HEK293 (cell line): ENCODE measurements around the gene DDX23.

ENCODE experiments used
- BCL11A ChIP-seq: fragments of 450-650 bp; formaldehyde crosslinking; IDR thresholded peaks from 2 replicates; pipeline ENCODE4 v1.5.1; 2016; ENCODE audit warnings: low read depth, missing biosample characterization, missing genetic modification characterization
- KLF10 ChIP-seq: fragments of 450-650 bp; IDR thresholded peaks from 2 replicates; pipeline ENCODE4 v1.5.1; 2018; ENCODE audit warnings: missing biosample characterization, mild to moderate bottlenecking, missing genetic modification characterization
- MZF1 ChIP-seq: fragments of 450-650 bp; formaldehyde crosslinking; IDR thresholded peaks from 2 replicates; pipeline ENCODE4 v1.5.1; 2017; ENCODE audit warnings: missing biosample characterization, missing genetic modification characterization, borderline replicate concordance
- OSR2 ChIP-seq: fragments of 450-650 bp; formaldehyde crosslinking; IDR thresholded peaks from 2 replicates; pipeline ENCODE4 v1.5.1; 2016; ENCODE audit warnings: missing biosample characterization, missing genetic modification characterization
- PRDM6 ChIP-seq: fragments of 450-650 bp; formaldehyde crosslinking; IDR thresholded peaks from 2 replicates; pipeline ENCODE4 v1.5.1; 2017; ENCODE audit warnings: missing biosample characterization, missing genetic modification characterization
- TRIM28 ChIP-seq: IDR thresholded peaks from 2 replicates; pipeline ENCODE4 v1.6.1; 2011; ENCODE audit warnings: low read length, control low read depth, borderline replicate concordance
- WT1 ChIP-seq: fragments of 450-650 bp; formaldehyde crosslinking; IDR thresholded peaks from 2 replicates; pipeline ENCODE4 v1.5.1; 2016; ENCODE audit warnings: missing biosample characterization, missing genetic modification characterization
- ZBTB21 ChIP-seq: fragments of 450-650 bp; formaldehyde crosslinking; IDR thresholded peaks from 2 replicates; pipeline ENCODE4 v1.5.1; 2017; ENCODE audit warnings: missing biosample characterization, missing genetic modification characterization
- ZNF157 ChIP-seq: fragments of 450-650 bp; formaldehyde crosslinking; IDR thresholded peaks from 2 replicates; pipeline ENCODE4 v1.5.1; 2016; ENCODE audit warnings: missing biosample characterization, missing genetic modification characterization
- ZNF16 ChIP-seq: fragments of 450-650 bp; formaldehyde crosslinking; IDR thresholded peaks from 2 replicates; pipeline ENCODE4 v1.5.1; 2016; ENCODE audit warnings: low read depth, missing biosample characterization, missing genetic modification characterization
- ZNF211 ChIP-seq: fragments of 450-650 bp; formaldehyde crosslinking; IDR thresholded peaks from 2 replicates; pipeline ENCODE4 v1.5.1; 2016; ENCODE audit warnings: low read depth, missing biosample characterization, missing genetic modification characterization
- ZNF24 ChIP-seq: fragments of 450-650 bp; formaldehyde crosslinking; IDR thresholded peaks from 2 replicates; pipeline ENCODE4 v1.5.1; 2016; ENCODE audit warnings: missing biosample characterization, missing genetic modification characterization
- ZNF248 ChIP-seq: fragments of 450-650 bp; formaldehyde crosslinking; IDR thresholded peaks from 2 replicates; pipeline ENCODE4 v1.5.1; 2017; ENCODE audit warnings: missing biosample characterization, missing genetic modification characterization
- ZNF354C ChIP-seq: fragments of 450-650 bp; formaldehyde crosslinking; IDR thresholded peaks from 2 replicates; pipeline ENCODE4 v1.5.1; 2016; ENCODE audit warnings: missing biosample characterization, missing genetic modification characterization, low read depth, borderline replicate concordance
- ZNF391 ChIP-seq: fragments of 450-650 bp; formaldehyde crosslinking; IDR thresholded peaks from 2 replicates; pipeline ENCODE4 v1.5.1; 2016; ENCODE audit warnings: low read depth, missing biosample characterization, missing genetic modification characterization, borderline replicate concordance
- ZNF423 ChIP-seq: fragments of 450-650 bp; formaldehyde crosslinking; IDR thresholded peaks from 2 replicates; pipeline ENCODE4 v1.5.1; 2016; ENCODE audit warnings: missing biosample characterization, missing genetic modification characterization
- ZNF426 ChIP-seq: fragments of 450-650 bp; formaldehyde crosslinking; IDR thresholded peaks from 2 replicates; pipeline ENCODE4 v1.5.1; 2017; ENCODE audit warnings: missing biosample characterization, missing genetic modification characterization, mild to moderate bottlenecking, inconsistent platforms, moderate library complexity
- ZNF433 ChIP-seq: fragments of 450-650 bp; formaldehyde crosslinking; IDR thresholded peaks from 2 replicates; pipeline ENCODE4 v1.5.1; 2016; ENCODE audit warnings: missing biosample characterization, missing genetic modification characterization, low read depth
- ZNF501 ChIP-seq: fragments of 450-650 bp; formaldehyde crosslinking; IDR thresholded peaks from 2 replicates; pipeline ENCODE4 v1.5.1; 2016; ENCODE audit warnings: missing biosample characterization, missing genetic modification characterization
- ZNF521 ChIP-seq: fragments of 450-650 bp; formaldehyde crosslinking; IDR thresholded peaks from 2 replicates; pipeline ENCODE4 v1.5.1; 2017; ENCODE audit warnings: missing biosample characterization, mild to moderate bottlenecking, missing genetic modification characterization
- ZNF548 ChIP-seq: fragments of 450-650 bp; formaldehyde crosslinking; IDR thresholded peaks from 2 replicates; pipeline ENCODE4 v1.5.1; 2016; ENCODE audit warnings: missing biosample characterization, missing genetic modification characterization
- ZNF624 ChIP-seq: fragments of 450-650 bp; formaldehyde crosslinking; IDR thresholded peaks from 2 replicates; pipeline ENCODE4 v1.5.1; 2017; ENCODE audit warnings: missing biosample characterization, missing genetic modification characterization
- ZNF654 ChIP-seq: fragments of 450-650 bp; formaldehyde crosslinking; IDR thresholded peaks from 2 replicates; pipeline ENCODE4 v1.5.1; 2016; ENCODE audit warnings: low read depth, missing biosample characterization, missing genetic modification characterization
- ZNF658 ChIP-seq: fragments of 450-650 bp; formaldehyde crosslinking; IDR thresholded peaks from 2 replicates; pipeline ENCODE4; 2016; ENCODE audit warnings: missing biosample characterization, missing genetic modification characterization
- ZNF670 ChIP-seq: fragments of 450-650 bp; formaldehyde crosslinking; IDR thresholded peaks from 2 replicates; pipeline ENCODE4 v1.5.1; 2016; ENCODE audit warnings: missing biosample characterization, missing genetic modification characterization, low read depth
- ZNF704 ChIP-seq: fragments of 450-650 bp; formaldehyde crosslinking; IDR thresholded peaks from 2 replicates; pipeline ENCODE4 v1.5.1; 2016; ENCODE audit warnings: missing biosample characterization, missing genetic modification characterization
- ZNF785 ChIP-seq: fragments of 450-650 bp; formaldehyde crosslinking; IDR thresholded peaks from 2 replicates; pipeline ENCODE4 v1.5.1; 2016; ENCODE audit warnings: missing biosample characterization, missing genetic modification characterization
- ZSCAN30 ChIP-seq: fragments of 450-650 bp; IDR thresholded peaks from 2 replicates; pipeline ENCODE4 v1.5.1; 2018; ENCODE audit warnings: missing biosample characterization, mild to moderate bottlenecking, missing genetic modification characterization, moderate library complexity
- TF ChIP-seq, protein P1 (sequence below): sonication (generic); formaldehyde crosslinking; IDR thresholded peaks from 2 replicates; pipeline ENCODE4 v1.8.1; 2022; ENCODE audit warnings: mild to moderate bottlenecking, moderate library complexity, missing genetic modification reagents
- TF ChIP-seq, protein P2 (sequence below): fragments of 450-650 bp; formaldehyde crosslinking; IDR thresholded peaks from 2 replicates; pipeline ENCODE4 v1.5.1; 2016; ENCODE audit warnings: missing biosample characterization, missing genetic modification characterization, borderline replicate concordance
- TF ChIP-seq, protein P3 (sequence below): fragments of 450-650 bp; formaldehyde crosslinking; IDR thresholded peaks from 2 replicates; pipeline ENCODE4 v1.5.1; 2016; ENCODE audit warnings: missing biosample characterization, missing genetic modification characterization
- TF ChIP-seq, protein P4 (sequence below): fragments of 450-650 bp; formaldehyde crosslinking; IDR thresholded peaks from 2 replicates; pipeline ENCODE4 v1.5.1; 2016; ENCODE audit warnings: missing biosample characterization, missing genetic modification characterization

DDX23 gene

DNA sequence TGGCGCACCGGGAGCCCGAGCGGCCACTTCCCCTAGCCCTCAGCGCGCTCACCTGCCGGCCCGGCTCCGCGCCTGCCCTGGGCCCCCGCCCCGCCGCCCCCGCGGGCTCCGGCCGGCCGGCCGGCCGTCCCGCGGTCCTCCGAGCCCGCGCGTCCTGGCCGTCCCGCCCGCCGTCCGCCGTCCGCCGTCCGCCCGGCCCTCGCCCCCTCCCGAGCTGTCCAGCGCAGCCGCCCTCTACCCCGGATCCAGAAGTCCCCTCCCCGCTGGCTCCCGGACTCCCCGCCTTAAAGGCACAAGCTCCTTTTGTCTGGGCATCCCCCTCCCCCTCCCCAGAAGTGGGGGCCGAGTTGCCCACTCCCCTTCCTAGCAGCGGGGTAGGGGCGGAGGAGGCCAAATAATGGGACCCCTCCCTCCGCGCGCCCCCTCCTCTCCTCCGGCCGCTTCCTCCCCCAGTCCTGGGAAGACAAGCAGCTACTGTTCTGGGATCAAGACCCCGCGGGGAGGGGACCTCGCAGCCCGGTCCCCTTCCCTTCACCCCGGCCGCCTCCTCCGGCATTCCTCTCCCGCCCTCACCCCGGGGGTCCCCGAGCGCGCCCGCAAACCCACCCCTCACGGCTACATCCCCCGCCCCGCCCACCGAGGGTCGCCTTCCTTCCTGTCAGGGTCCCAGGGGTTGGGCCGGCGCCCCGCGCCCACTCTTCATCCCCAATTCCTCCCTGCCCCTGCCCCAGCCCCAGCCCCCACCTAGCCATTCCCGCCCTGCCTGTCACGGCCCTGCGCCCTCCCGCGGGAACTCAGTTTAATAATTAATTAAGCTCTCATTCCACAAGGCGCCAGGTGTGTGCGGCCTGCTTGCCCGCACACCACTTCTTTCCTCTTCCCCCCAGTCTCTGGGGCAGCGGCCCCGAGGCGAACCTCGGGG, 62.8 kb downstream of the DDX23 start, which contains the start of gene ADCY6 (continued):
- TF ChIP-seq ZNF654 (tag by site-specific recombination) (no peak), KLF10 (tag by site-specific recombination) (no peak), ZNF521 (tag by site-specific recombination) (no peak), PRDM6 (no peak), ZNF658 (tag by site-specific recombination) (no peak), ZBTB21 (no peak), ZNF24 (0 out of 2 replicates have a peak, but pooled peaks have one; percentile 21), ZNF16 (tag by site-specific recombination) (no peak), ZSCAN30 (peak; percentile 55; the same call in 1 of the 2 replicates), ZNF211 (tag by site-specific recombination) (no peak), ZNF433 (no peak), ZNF624 (tag by site-specific recombination) (no peak), ZNF548 (tag by site-specific recombination) (no peak), OSR2 (tag by site-specific recombination) (peak; percentile 72), ZNF423 (tag by site-specific recombination) (no peak), ZNF248 (no peak), ZNF501 (peak; percentile 53; the same call in 1 of the 2 replicates), ZNF704 (tag by site-specific recombination) (no peak), ZNF391 (tag by site-specific recombination) (no peak), ZNF785 (no peak), ZNF354C (no peak), WT1 (no peak), MZF1 (peak; percentile 45; the same call in 1 of the 2 replicates), BCL11A (tag by site-specific recombination) (0 out of 2 replicates have a peak, but pooled peaks have one; percentile 25), ZNF157 (tag by site-specific recombination) (no peak), ZNF670 (no peak), ZNF426 (tag by site-specific recombination) (no peak), TRIM28 (no peak)
- TF ChIP-seq, protein P1, sequence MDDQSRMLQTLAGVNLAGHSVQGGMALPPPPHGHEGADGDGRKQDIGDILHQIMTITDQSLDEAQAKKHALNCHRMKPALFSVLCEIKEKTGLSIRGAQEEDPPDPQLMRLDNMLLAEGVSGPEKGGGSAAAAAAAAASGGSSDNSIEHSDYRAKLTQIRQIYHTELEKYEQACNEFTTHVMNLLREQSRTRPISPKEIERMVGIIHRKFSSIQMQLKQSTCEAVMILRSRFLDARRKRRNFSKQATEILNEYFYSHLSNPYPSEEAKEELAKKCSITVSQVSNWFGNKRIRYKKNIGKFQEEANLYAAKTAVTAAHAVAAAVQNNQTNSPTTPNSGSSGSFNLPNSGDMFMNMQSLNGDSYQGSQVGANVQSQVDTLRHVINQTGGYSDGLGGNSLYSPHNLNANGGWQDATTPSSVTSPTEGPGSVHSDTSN (CRISPR knock-in tag), result no peak
- TF ChIP-seq, protein P2, sequence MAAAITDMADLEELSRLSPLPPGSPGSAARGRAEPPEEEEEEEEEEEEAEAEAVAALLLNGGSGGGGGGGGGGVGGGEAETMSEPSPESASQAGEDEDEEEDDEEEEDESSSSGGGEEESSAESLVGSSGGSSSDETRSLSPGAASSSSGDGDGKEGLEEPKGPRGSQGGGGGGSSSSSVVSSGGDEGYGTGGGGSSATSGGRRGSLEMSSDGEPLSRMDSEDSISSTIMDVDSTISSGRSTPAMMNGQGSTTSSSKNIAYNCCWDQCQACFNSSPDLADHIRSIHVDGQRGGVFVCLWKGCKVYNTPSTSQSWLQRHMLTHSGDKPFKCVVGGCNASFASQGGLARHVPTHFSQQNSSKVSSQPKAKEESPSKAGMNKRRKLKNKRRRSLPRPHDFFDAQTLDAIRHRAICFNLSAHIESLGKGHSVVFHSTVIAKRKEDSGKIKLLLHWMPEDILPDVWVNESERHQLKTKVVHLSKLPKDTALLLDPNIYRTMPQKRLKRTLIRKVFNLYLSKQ (tag by site-specific recombination), result no peak
- TF ChIP-seq, protein P3, sequence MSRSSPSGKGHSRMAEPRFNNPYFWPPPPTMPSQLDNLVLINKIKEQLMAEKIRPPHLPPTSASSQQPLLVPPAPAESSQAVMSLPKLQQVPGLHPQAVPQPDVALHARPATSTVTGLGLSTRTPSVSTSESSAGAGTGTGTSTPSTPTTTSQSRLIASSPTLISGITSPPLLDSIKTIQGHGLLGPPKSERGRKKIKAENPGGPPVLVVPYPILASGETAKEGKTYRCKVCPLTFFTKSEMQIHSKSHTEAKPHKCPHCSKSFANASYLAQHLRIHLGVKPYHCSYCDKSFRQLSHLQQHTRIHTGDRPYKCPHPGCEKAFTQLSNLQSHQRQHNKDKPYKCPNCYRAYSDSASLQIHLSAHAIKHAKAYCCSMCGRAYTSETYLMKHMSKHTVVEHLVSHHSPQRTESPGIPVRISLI (tag by site-specific recombination), result no peak
- TF ChIP-seq, protein P4, sequence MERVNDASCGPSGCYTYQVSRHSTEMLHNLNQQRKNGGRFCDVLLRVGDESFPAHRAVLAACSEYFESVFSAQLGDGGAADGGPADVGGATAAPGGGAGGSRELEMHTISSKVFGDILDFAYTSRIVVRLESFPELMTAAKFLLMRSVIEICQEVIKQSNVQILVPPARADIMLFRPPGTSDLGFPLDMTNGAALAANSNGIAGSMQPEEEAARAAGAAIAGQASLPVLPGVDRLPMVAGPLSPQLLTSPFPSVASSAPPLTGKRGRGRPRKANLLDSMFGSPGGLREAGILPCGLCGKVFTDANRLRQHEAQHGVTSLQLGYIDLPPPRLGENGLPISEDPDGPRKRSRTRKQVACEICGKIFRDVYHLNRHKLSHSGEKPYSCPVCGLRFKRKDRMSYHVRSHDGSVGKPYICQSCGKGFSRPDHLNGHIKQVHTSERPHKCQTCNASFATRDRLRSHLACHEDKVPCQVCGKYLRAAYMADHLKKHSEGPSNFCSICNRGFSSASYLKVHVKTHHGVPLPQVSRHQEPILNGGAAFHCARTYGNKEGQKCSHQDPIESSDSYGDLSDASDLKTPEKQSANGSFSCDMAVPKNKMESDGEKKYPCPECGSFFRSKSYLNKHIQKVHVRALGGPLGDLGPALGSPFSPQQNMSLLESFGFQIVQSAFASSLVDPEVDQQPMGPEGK (tag by site-specific recombination), result peak; percentile 89
